ENCODE data around the gene ACBD5.

The ACBD5 gene

DNA sequence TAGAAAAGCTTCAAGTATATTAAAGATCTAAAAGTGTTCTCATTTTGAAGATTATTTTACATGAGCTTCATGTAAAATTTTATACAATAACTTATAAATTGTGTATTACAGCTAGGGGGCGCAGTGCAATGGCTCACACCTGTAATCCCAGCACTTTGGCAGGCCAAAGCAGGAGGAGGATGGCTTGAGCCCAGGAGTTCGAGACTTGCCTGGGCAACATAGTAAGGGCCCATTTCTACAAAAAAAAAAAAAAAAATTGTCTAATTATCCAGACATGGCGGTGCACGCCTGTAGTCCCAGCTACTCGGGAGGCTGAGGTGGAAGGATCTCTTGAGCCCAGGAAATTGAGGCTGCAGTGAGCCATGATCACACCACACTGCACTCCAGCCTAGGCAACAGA lies 16.6 kb downstream of the ACBD5 start:
- DNase-seq (ENCODE audit: low read depth) = peak; percentile 62
- TF ChIP-seq, protein P1, sequence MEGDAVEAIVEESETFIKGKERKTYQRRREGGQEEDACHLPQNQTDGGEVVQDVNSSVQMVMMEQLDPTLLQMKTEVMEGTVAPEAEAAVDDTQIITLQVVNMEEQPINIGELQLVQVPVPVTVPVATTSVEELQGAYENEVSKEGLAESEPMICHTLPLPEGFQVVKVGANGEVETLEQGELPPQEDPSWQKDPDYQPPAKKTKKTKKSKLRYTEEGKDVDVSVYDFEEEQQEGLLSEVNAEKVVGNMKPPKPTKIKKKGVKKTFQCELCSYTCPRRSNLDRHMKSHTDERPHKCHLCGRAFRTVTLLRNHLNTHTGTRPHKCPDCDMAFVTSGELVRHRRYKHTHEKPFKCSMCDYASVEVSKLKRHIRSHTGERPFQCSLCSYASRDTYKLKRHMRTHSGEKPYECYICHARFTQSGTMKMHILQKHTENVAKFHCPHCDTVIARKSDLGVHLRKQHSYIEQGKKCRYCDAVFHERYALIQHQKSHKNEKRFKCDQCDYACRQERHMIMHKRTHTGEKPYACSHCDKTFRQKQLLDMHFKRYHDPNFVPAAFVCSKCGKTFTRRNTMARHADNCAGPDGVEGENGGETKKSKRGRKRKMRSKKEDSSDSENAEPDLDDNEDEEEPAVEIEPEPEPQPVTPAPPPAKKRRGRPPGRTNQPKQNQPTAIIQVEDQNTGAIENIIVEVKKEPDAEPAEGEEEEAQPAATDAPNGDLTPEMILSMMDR (IDR thresholded peaks at IDR 0.05; ENCODE audit: low read length, missing control alignments) = peak; percentile 56

DNA sequence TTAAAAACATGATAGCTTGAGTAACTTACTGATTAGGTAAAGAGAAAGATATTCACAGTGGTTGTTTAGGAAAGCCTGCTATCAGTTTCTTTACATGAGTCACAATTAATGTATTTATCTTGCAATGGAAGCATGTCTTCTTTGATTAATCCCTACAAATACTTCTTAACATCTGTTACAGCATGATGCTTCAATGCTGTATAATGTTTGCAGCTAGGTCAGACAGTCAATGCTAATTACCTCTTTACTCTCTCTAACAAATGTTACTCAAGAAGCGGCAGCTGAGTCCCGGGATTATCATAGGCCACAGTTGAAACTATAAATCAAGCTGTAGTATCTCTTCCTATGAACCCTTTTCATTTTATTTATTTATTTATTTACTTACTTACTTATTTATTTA lies 33.2 kb downstream of the ACBD5 start:
- DNase-seq (ENCODE audit: low read depth) = no peak
- TF ChIP-seq, protein P1 (IDR thresholded peaks at IDR 0.05; ENCODE audit: low read length, missing control alignments) = no peak
- H3K4me3 ChIP-seq (replicated peaks; ENCODE audit: low read depth, low read length) = no peak overlapping the region

More for the DNA sequence above, 16.6 kb downstream of the ACBD5 start:
- H3K4me3 ChIP-seq (replicated peaks; ENCODE audit: low read depth, low read length) = no peak overlapping the region

DNA sequence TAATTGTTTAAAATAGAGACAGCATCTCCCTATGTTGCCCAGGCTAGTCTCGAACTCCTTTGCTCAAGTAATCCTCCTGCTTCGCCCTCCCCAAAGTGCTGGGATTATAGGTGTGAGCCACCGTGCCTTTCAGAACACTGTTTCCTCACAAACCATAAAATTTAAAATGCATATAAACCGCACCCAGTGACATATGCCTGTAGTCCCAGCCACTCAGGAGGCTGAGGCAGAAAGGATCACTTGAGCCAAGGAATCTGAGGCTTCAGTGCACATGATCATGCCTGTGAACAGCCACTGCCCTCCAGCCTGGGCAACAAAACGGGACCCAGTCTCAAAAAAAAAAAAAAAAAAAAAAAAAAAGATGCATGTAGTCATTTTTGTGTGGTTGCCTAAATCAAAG lies 36.8 kb downstream of the ACBD5 start:
- DNase-seq (ENCODE audit: low read depth) = no peak
- TF ChIP-seq, protein P1 (IDR thresholded peaks at IDR 0.05; ENCODE audit: low read length, missing control alignments) = no peak
- no peak overlapping the region for H3K4me3 ChIP-seq (replicated peaks; ENCODE audit: low read depth, low read length)

DNA sequence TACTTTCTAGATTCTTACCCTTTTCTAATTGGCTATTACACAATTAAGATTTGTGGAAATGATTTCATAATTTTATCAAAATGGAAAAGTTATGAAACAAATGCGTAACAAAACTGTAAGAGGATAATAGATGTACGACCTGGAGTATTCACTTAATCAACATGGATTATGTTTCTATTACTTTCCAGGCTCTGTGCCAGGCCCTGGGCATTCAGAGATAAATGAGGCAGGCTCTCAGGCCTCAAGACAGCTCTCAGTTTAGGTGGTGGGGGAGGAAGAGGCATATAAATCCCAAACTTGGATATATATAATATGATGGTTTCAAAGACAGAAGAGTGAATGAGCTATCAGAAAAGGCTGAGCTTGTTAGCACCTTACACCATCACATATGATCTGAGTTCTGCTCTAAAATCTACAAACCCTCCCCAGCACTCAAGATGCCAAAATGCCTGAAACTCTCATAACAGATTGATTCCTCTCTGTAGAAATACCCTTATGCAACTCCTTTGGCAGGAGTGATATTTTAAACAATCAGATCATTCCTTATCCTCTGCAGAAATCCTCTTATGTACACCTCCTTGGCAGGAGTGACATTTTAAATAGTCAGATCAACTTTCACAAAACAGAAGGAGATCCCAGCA lies 42.5 kb downstream of the ACBD5 start:
- no peak overlapping the region for H3K4me3 ChIP-seq (replicated peaks; ENCODE audit: low read depth, low read length)
- no peak for DNase-seq (ENCODE audit: low read depth)
- TF ChIP-seq, protein P1 (IDR thresholded peaks at IDR 0.05; ENCODE audit: low read length, missing control alignments) = no peak

DNA sequence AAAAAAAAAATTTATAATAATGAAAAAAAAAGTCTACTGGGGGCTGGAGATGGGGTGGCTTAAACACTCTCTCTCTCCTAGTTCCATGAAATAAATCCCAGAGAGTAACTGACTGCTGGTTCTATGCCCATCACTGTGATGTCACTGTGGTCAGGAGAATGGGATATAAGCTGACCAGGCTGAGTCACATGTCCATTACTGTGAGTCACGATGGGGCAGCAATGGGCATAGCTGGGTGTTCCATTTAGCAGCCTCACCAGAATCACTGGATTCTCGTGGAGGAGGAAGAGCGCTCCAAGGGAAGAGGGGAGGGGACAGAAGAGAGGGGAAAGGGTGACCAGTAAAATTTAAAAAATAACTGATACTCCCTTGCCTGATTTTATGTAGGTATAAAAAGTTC lies 48.3 kb downstream of the ACBD5 start:
- DNase-seq (ENCODE audit: low read depth) = peak; percentile 89
- TF ChIP-seq, protein P1 (IDR thresholded peaks at IDR 0.05; ENCODE audit: low read length, missing control alignments) = no peak
- H3K4me3 ChIP-seq (replicated peaks; ENCODE audit: low read depth, low read length) = no peak overlapping the region

DNA sequence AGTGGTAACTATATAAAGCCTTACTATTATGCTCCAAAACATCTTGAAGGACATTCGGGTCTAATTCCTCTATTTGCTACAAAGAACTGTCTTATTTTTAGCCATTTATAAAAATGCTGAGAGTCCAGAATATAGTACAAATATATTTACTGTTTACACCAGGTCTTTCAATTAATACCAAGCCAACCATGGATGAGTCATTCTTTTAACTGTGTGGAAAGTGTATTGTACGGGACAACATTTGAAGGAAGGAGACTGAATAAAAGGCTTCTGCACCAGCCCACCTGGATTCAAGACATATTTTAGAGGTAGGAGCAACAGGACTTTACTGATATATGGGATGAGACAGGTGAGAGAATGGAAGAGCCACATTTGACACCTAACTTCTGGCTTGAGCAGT lies 50.1 kb downstream of the ACBD5 start:
- DNase-seq (ENCODE audit: low read depth) = no peak
- TF ChIP-seq, protein P1 (IDR thresholded peaks at IDR 0.05; ENCODE audit: low read length, missing control alignments) = no peak
- no peak overlapping the region for H3K4me3 ChIP-seq (replicated peaks; ENCODE audit: low read depth, low read length)

DNA sequence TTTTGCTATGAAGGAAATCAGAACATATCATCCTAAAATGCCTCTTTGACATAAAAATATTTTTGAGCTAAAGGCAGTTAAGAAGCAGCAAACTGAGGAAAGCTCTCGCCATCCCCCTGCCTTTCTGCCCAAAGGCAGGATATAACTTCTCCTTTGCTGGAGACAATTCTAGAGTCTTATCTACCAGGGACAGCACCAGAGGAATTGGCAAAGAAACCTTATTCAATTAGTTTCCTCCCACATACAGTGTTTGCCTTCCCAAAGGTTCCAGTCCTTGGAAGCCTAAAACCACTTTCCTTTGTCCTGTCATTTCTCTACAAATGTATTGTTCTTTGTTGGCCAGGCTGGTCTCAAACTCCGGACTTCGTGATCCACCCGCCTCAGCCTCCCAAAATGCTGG lies 51.7 kb downstream of the ACBD5 start:
- TF ChIP-seq, protein P1 (IDR thresholded peaks at IDR 0.05; ENCODE audit: low read length, missing control alignments) = no peak
- no peak overlapping the region for H3K4me3 ChIP-seq (replicated peaks; ENCODE audit: low read depth, low read length)
- no peak for DNase-seq (ENCODE audit: low read depth)

Measured in fibroblast of pulmonary artery (primary cell).